Activated CD4-positive, alpha-beta T cell treated with anti-CD3 and anti-CD28 coated beads, Interleukin-2, amount 10 ng/mL, durations not matched to agents 7 days and 5 days (primary cell): Measurements from ENCODE around the gene NAP1L5. TPM values are rescaled to one million over a fixed set of nuclear protein-coding genes. Genes with fewer than 3 reads are reported as not detected.
A peak's percentile ranks its signal among the peaks of the same experiment; 100 is the strongest.

Source experiments
- CTCF ChIA-PET: fragments of 350-600 bp; sonication (Branson Sonifier 250); formaldehyde crosslinking; loops from one replicate; lab custom pipeline; 2021; ENCODE audit warnings: antibody characterized with exemption; lab: Charles Lee
- POLR2A ChIA-PET: fragments of 350-600 bp; sonication (Branson Sonifier 250); formaldehyde crosslinking; loops from one replicate; lab custom pipeline; 2021; ENCODE audit warnings: antibody characterized with exemption; lab: Charles Lee
- DNase-seq: peaks from one replicate; pipeline ENCODE4 v3.0.0-alpha.2; 2020
- H3K27ac Mint-ChIP-seq: one replicate; pipeline ENCODE4 v1.8.0; 2021; ENCODE audit warnings: mild to moderate bottlenecking, moderate library complexity, mixed read lengths
- H3K27me3 Mint-ChIP-seq: one replicate; pipeline ENCODE4 v1.8.0; 2021; ENCODE audit warnings: mixed read lengths
- H3K36me3 Mint-ChIP-seq: one replicate; pipeline ENCODE4 v1.8.0; 2021; ENCODE audit warnings: low read depth, mixed read lengths
- H3K4me1 Mint-ChIP-seq: one replicate; pipeline ENCODE4 v1.8.0; 2021; ENCODE audit warnings: mixed read lengths
- H3K4me3 Mint-ChIP-seq: one replicate; pipeline ENCODE4 v1.8.0; 2021; ENCODE audit warnings: mild to moderate bottlenecking, moderate library complexity, mixed read lengths
- H3K9me3 Mint-ChIP-seq: one replicate; pipeline ENCODE4 v1.8.0; 2021; ENCODE audit warnings: mixed read lengths
- total RNA-seq, 2 experiments: library from RNA; stranded (reverse); gene quantifications; one replicate each; pipeline ENCODE4 v1.2.3, GENCODE V29; 2021

Gene NAP1L5
- total RNA-seq = 1 to 10 TPM; 3.7 to 4.3 TPM

DNA sequence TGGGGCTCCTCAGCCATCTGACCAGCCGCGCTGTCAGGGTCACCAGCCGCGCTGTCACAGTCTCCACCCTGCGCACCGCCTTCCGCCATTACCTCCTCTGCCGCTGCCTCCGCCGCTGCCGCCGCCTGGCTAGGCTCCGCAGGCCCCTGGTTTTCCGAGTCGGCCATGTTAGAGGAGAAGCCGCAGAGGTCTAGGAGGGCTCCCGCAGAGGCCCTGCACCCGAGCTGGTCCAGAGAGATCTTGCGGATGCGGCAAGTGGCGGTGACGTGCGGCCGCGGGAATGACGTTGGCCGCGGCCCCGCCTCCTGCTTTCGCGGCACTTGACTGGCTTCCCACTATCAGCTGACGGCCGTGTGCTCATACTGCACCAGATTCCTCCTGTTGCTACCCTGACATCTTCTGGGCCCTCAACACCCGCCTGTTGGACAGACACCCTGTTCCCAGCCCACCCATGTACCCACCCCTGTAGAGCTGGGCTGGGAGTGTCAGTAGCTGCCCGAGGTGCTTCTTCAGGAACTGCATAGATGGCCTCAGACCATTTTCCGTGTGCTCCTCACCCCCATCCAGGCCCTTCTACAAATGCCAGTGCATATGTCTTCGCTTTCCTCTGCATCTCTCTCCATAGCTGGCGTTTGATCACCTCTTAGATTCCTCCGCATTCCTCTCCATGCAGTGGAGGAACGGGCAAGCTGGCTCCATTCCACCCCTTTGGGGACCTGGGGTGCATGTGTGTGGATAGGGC lies at the start of gene NAP1L5:
Gene NAP1L5 (minus strand): TSS at position 242 of the 742 bp plus-strand sequence. CDS start 75 bp downstream, at position 167.
- Mint-ChIP-seq H3K9me3 (peaks cover 3% of the 10 kb centered on the region), H3K27ac (peak within 1 kb of the TSS; percentile 87), H3K27me3 (no peaks in the 10 kb centered on the region), H3K36me3 (peaks cover 13% of the 10 kb centered on the region), H3K4me1 (peaks cover 17% of the 10 kb centered on the region), H3K4me3 (peak within 1 kb of the TSS; percentile 82)
- DNase-seq = peak; percentile 67
- ChIA-PET POLR2A (no interaction called here), CTCF (interaction anchor here (0.9 to 1.3 kb wide), 3 partner anchors 9 to 28 kb away, joined by 3 to 5 read pairs (median 4); no protein-coding TSS in a partner anchor)

- ChIA-PET POLR2A (no interaction called here), CTCF (interaction anchor here (1.0 to 1.8 kb wide), 2 partner anchors 26 to 208 kb away, joined by 3 to 4 read pairs; no protein-coding TSS in a partner anchor)
- no peaks in the 10 kb centered on the region for H3K4me1 Mint-ChIP-seq
- no peak overlapping the region for H3K4me3 Mint-ChIP-seq
- no peak for DNase-seq
- no peaks in the 10 kb centered on the region for H3K27me3 Mint-ChIP-seq
- H3K9me3 Mint-ChIP-seq = no peaks in the 10 kb centered on the region
- peaks cover 26% of the 10 kb centered on the region for H3K36me3 Mint-ChIP-seq
- H3K27ac Mint-ChIP-seq = no peak overlapping the region
Measured at GRCh38 chr4:88747351-88747750, 49.7 kb upstream of the NAP1L5 start.

- H3K36me3 Mint-ChIP-seq = peaks cover 27% of the 10 kb centered on the region
Measured at GRCh38 chr4:88746206-88746605, 48.6 kb upstream of the NAP1L5 start.

DNA sequence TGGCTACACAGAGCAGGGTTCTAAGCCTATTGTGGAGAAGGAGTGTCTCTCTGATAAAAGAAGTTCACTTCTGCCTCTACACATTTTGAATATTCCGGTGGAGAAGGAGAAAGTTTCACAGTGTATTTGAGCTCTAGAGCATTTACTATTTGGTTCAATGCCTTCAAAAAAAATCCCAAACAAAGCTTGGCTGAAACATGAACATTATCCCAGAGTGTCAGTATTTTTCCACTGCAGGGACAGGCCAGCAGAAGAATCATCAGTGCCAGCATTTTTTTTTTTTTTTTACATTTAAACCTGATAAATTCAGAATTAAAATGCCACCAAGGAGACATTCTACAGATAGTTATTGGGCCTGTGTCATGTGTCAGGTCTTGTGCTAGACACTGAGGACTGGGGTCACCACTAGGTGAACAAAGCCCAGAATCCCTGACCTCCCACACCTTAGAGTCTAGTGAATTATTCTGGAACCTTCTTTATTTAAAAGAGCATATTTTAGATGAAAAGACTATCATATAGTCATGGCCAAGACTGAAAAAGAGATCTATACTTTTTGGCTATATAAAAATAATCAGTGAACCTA lies 48.0 kb upstream of the NAP1L5 start:
- H3K9me3 Mint-ChIP-seq = no peaks in the 10 kb centered on the region
- ChIA-PET CTCF (interaction anchor here (0.6 to 1.4 kb wide), 2 partner anchors 11 to 529 kb away, joined by 3 to 5 read pairs; no protein-coding TSS in a partner anchor), POLR2A (no interaction called here)
- H3K27me3 Mint-ChIP-seq = no peaks in the 10 kb centered on the region
- peaks cover 26% of the 10 kb centered on the region for H3K36me3 Mint-ChIP-seq
- no peak for DNase-seq
- H3K4me1 Mint-ChIP-seq = no peaks in the 10 kb centered on the region
- H3K4me3 Mint-ChIP-seq = no peak overlapping the region
- no peak overlapping the region for H3K27ac Mint-ChIP-seq

More at GRCh38 chr4:88746206-88746605, 48.6 kb upstream of the NAP1L5 start:
- Mint-ChIP-seq H3K27me3 (no peaks in the 10 kb centered on the region), H3K9me3 (no peaks in the 10 kb centered on the region), H3K4me3 (no peak overlapping the region), H3K4me1 (no peaks in the 10 kb centered on the region), H3K27ac (no peak overlapping the region)
- no peak for DNase-seq
- POLR2A ChIA-PET = no interaction called here
- CTCF ChIA-PET = interaction anchor here (1.4 kb wide), 1 partner anchor 10 kb away, joined by 5 read pairs; no protein-coding TSS in a partner anchor

- no peaks in the 10 kb centered on the region for H3K4me1 Mint-ChIP-seq
- H3K4me3 Mint-ChIP-seq = no peak overlapping the region
- H3K27me3 Mint-ChIP-seq = no peaks in the 10 kb centered on the region
- peaks cover 28% of the 10 kb centered on the region for H3K36me3 Mint-ChIP-seq
- no peaks in the 10 kb centered on the region for H3K9me3 Mint-ChIP-seq
- no peak for DNase-seq
- H3K27ac Mint-ChIP-seq = no peak overlapping the region
- ChIA-PET CTCF (interaction anchor here (0.6 to 1.4 kb wide), 2 partner anchors 11 to 529 kb away, joined by 3 to 5 read pairs; no protein-coding TSS in a partner anchor), POLR2A (no interaction called here)
Measured at GRCh38 chr4:88745175-88745574, 47.5 kb upstream of the NAP1L5 start.

DNA sequence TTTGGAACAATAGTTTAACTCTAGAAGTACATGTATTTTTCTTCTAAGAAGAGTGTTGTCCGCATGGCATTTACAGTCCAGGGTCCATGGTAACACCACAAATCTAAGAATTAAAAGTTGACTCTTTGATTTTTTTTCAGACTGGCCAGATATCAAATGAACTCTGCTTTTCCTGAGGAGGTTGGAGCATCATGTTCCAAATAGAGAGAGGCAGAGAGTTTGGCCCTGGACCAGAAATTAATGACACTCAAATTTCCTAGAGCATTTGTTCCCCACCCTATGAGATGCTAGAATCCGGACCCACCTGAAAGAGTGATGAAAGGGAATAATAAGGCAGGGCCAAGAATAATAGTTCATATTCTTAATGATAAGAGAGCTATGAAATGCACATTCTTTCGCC lies 47.0 kb upstream of the NAP1L5 start:
- Mint-ChIP-seq H3K4me3 (no peak overlapping the region), H3K36me3 (peaks cover 28% of the 10 kb centered on the region), H3K27ac (no peak overlapping the region), H3K4me1 (no peaks in the 10 kb centered on the region), H3K9me3 (no peaks in the 10 kb centered on the region), H3K27me3 (no peaks in the 10 kb centered on the region)
- ChIA-PET POLR2A (no interaction called here), CTCF (no interaction called here)
- DNase-seq = no peak

- no peak for DNase-seq
- CTCF ChIA-PET = interaction anchor here (0.6 to 1.0 kb wide), 2 partner anchors 19 to 213 kb away, joined by 3 to 4 read pairs; no protein-coding TSS in a partner anchor
- Mint-ChIP-seq H3K4me1 (no peaks in the 10 kb centered on the region), H3K9me3 (no peaks in the 10 kb centered on the region), H3K4me3 (no peak overlapping the region), H3K27ac (no peak overlapping the region), H3K36me3 (peaks cover 25% of the 10 kb centered on the region), H3K27me3 (no peaks in the 10 kb centered on the region)
- POLR2A ChIA-PET = no interaction called here
Measured at GRCh38 chr4:88743696-88744095, 46.1 kb upstream of the NAP1L5 start.

DNA sequence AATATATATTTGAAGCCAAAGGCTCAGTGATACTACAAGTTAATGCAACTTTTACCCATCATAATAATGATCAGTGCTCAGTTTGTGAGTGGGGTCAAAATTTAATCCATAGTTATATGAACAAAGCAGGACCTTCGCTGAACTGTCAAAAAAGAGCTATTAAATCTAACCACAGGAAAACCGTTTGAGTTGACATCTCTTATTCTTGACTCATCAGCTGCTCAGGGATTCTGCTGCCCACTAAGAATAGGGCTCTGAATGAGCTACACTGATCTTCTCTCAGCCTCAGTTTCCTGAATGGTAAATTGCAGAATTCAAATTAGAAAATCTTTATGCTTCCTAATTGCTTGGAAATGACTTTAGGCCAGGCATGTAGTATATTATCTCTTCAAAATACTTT lies 44.9 kb upstream of the NAP1L5 start:
- DNase-seq = no peak
- no peak overlapping the region for H3K4me3 Mint-ChIP-seq
- peaks cover 29% of the 10 kb centered on the region for H3K36me3 Mint-ChIP-seq
- no peak overlapping the region for H3K27ac Mint-ChIP-seq
- CTCF ChIA-PET = interaction anchor here (0.6 kb wide), 1 partner anchor 708 kb away, joined by 3 read pairs; no protein-coding TSS in a partner anchor
- no peaks in the 10 kb centered on the region for H3K9me3 Mint-ChIP-seq
- POLR2A ChIA-PET = no interaction called here
- peaks cover 7% of the 10 kb centered on the region for H3K4me1 Mint-ChIP-seq
- no peaks in the 10 kb centered on the region for H3K27me3 Mint-ChIP-seq

- H3K27ac Mint-ChIP-seq = no peak overlapping the region
- ChIA-PET POLR2A (no interaction called here), CTCF (no interaction called here)
- peaks cover 15% of the 10 kb centered on the region for H3K4me1 Mint-ChIP-seq
- H3K4me3 Mint-ChIP-seq = no peak overlapping the region
- no peaks in the 10 kb centered on the region for H3K9me3 Mint-ChIP-seq
- DNase-seq = no peak
- no peaks in the 10 kb centered on the region for H3K27me3 Mint-ChIP-seq
- H3K36me3 Mint-ChIP-seq = peaks cover 25% of the 10 kb centered on the region
Measured at GRCh38 chr4:88738180-88738579, 40.6 kb upstream of the NAP1L5 start.

GRCh38 chr4:88737307-88737941 lies 39.8 kb upstream of the NAP1L5 start:
- H3K27me3 Mint-ChIP-seq = no peaks in the 10 kb centered on the region
- ChIA-PET POLR2A (no interaction called here), CTCF (interaction anchor here (0.9 kb wide), 1 partner anchor 16 kb away, joined by 3 read pairs; no protein-coding TSS in a partner anchor)
- H3K4me3 Mint-ChIP-seq = no peak overlapping the region
- H3K36me3 Mint-ChIP-seq = peaks cover 25% of the 10 kb centered on the region
- peak overlapping the region; percentile 2 for H3K27ac Mint-ChIP-seq
- DNase-seq = peak; percentile 39
- H3K4me1 Mint-ChIP-seq = peaks cover 15% of the 10 kb centered on the region
- H3K9me3 Mint-ChIP-seq = no peaks in the 10 kb centered on the region

DNA sequence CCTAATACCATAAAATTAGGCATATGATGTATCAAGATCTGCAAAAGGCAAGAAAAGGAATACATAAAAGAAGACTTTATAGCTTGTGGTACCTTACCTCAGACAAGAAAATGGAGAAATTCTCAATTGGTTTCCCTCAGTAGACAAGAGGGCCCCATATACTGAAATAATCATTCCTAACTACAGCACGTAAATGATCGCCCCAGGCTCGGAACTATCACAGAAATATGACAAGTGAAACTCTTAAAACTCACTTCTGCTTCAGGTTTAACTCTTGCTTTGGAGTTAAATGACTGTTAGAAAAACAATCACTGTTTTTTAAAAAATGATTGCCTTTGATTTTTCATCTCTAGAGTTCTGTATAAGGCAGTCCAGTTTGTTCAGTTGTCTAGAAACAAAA lies 38.6 kb upstream of the NAP1L5 start:
- no peak overlapping the region for H3K27ac Mint-ChIP-seq
- no peak for DNase-seq
- H3K9me3 Mint-ChIP-seq = no peaks in the 10 kb centered on the region
- CTCF ChIA-PET = interaction anchor here (0.6 to 0.7 kb wide), 2 partner anchors 81 to 222 kb away, joined by 3 read pairs; no protein-coding TSS in a partner anchor
- no peaks in the 10 kb centered on the region for H3K27me3 Mint-ChIP-seq
- no peak overlapping the region for H3K4me3 Mint-ChIP-seq
- peaks cover 15% of the 10 kb centered on the region for H3K4me1 Mint-ChIP-seq
- H3K36me3 Mint-ChIP-seq = peaks cover 29% of the 10 kb centered on the region
- POLR2A ChIA-PET = no interaction called here

DNA sequence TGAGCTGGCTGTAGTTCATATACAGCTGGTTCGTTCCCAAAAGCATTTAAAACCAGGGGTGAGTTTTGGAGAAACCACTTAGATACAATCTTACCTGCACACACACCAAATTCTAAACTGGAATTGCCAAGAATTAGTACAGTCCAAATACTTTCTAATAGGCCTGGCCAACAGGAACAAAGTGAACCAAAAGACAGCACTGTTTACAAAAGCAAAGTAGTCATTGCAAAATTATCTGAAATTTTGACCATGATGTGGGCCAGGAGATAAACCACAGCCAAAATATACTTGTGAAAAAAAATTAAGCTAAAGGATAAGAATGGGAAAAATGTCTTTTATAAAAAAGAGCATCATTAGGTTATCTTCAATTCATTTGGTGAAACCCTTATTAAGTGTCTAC lies 37.9 kb upstream of the NAP1L5 start:
- Mint-ChIP-seq H3K36me3 (peaks cover 32% of the 10 kb centered on the region), H3K9me3 (no peaks in the 10 kb centered on the region), H3K4me1 (peaks cover 15% of the 10 kb centered on the region), H3K27me3 (no peaks in the 10 kb centered on the region), H3K4me3 (no peak overlapping the region), H3K27ac (no peak overlapping the region)
- CTCF ChIA-PET = interaction anchor here (0.7 to 1.4 kb wide), 3 partner anchors 10 to 81 kb away, joined by 3 read pairs; no protein-coding TSS in a partner anchor
- POLR2A ChIA-PET = no interaction called here
- no peak for DNase-seq
